DOHH2 (cell line): ENCODE data around the gene C19orf47.

Source experiments
- H3F3A ChIP-seq: fragments of 200-600 bp; sonication (generic), shearing (Covaris generic); 2 replicates; pipeline ENCODE4 v1.6.0; 2016; ENCODE audit warnings: antibody characterized with exemption, mild to moderate bottlenecking; ENCODE audit not compliant: control insufficient read depth, insufficient read depth
- H3K27ac ChIP-seq: fragments of 200-600 bp; sonication (generic); 2 replicates; pipeline ENCODE4 v1.5.1; 2014; ENCODE audit warnings: low read depth, mild to moderate bottlenecking, low read length, moderate library complexity
- H3K27me3 ChIP-seq: fragments of 200-600 bp; sonication (generic); 2 replicates; pipeline ENCODE4 v1.6.1; 2014; ENCODE audit warnings: mild to moderate bottlenecking, low read length, mixed read lengths; ENCODE audit not compliant: control insufficient read depth
- H3K36me3 ChIP-seq: fragments of 200-600 bp; sonication (generic); 2 replicates; pipeline ENCODE4 v1.6.1; 2014; ENCODE audit warnings: mild to moderate bottlenecking, low read length, moderate library complexity, mixed read lengths; ENCODE audit not compliant: control insufficient read depth
- H3K4me1 ChIP-seq: fragments of 200-600 bp; sonication (generic); 2 replicates; pipeline ENCODE4 v1.6.1; 2014; ENCODE audit warnings: mild to moderate bottlenecking, low read length, mixed read lengths; ENCODE audit not compliant: control insufficient read depth
- H3K4me2 ChIP-seq: fragments of 200-600 bp; sonication (generic); 2 replicates; pipeline ENCODE4 v1.6.0; 2014; ENCODE audit warnings: mild to moderate bottlenecking, low read length, moderate library complexity
- H3K4me3 ChIP-seq: fragments of 200-600 bp; sonication (generic); 2 replicates; pipeline ENCODE4 v1.5.1; 2014; ENCODE audit warnings: mild to moderate bottlenecking, low read length, mixed read lengths
- H3K79me2 ChIP-seq: fragments of 200-600 bp; sonication (generic); 2 replicates; pipeline ENCODE4 v1.6.1; 2014; ENCODE audit warnings: mild to moderate bottlenecking, low read length, mixed read lengths; ENCODE audit not compliant: control insufficient read depth
- H3K9me2 ChIP-seq: fragments of 200-600 bp; sonication (generic); replicated peaks from 2 replicates; pipeline ENCODE4 v1.6.1; 2014; ENCODE audit warnings: mild to moderate bottlenecking, low read length, mixed read lengths; ENCODE audit not compliant: control insufficient read depth
- H3K9me3 ChIP-seq: fragments of 200-600 bp; sonication (generic); 2 replicates; pipeline ENCODE4 v1.6.1; 2014; ENCODE audit warnings: antibody characterized with exemption, low read length, mixed read lengths; ENCODE audit not compliant: control insufficient read depth, insufficient read depth
- H4K20me1 ChIP-seq: fragments of 200-600 bp; sonication (generic); 2 replicates; pipeline ENCODE4 v1.6.0; 2014; ENCODE audit warnings: low read depth, mild to moderate bottlenecking, antibody characterized with exemption, low read length, moderate library complexity; ENCODE audit not compliant: control insufficient read depth, insufficient read depth
- EZH2phosphoT487 ChIP-seq: fragments of 200-600 bp; sonication (generic); IDR thresholded peaks from 2 replicates; pipeline ENCODE4 v1.6.1; 2017; ENCODE audit warnings: borderline replicate concordance, mild to moderate bottlenecking, antibody characterized with exemption, low read length, moderate library complexity, mixed read lengths
- TF ChIP-seq, protein P1 (sequence below): fragments of 200-600 bp; sonication (generic); IDR thresholded peaks from one replicate; pipeline ENCODE4 v1.5.1; 2014; ENCODE audit warnings: antibody characterized with exemption, mild to moderate bottlenecking, low read depth, low read length; ENCODE audit not compliant: poor library complexity, severe bottlenecking

The C19orf47 gene

DNA sequence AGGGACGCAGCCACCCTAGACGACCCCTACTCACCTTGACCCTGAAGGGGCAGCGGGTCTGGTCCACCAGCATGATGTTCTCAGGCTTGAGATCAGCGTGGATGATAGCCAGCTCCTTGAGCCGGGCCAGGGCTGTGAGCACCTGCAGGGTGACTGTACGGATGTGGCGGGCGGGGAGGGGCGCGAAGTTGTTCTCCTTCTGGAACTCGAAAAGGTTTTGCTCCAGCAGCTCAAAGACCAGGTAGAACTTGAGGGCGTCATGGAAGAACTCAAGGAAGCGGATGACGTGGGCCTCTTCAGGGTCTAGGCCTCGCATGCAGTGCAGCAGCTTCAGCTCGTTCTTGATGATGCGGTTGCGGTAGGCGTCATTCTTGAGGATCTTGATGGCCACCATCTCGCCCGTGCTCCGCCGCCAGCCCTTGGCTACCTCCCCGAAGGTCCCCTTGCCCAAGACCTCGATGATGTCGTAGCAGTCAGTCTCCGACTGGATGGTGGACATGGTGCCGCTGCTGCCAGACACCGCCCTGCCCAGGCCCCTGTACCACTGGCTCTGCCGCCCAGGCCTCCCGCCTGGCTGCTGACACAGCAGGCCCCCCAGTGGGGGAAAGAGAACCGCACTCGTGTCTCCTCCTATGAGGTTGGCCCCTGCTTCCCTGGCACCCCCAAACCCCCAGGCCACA is 41.3 kb upstream of the C19orf47 start:
- Histone ChIP-seq H4K20me1 (no peaks in the 10 kb centered on the region), H3K4me3 (no peak overlapping the region), H3F3A (no peaks in the 10 kb centered on the region), H3K27ac (no peak overlapping the region), H3K36me3 (no peaks in the 10 kb centered on the region), H3K4me2 (no peak overlapping the region), H3K9me2 (no peaks in the 10 kb centered on the region), H3K27me3 (no peaks in the 10 kb centered on the region), H3K4me1 (no peaks in the 10 kb centered on the region), H3K79me2 (no peaks in the 10 kb centered on the region), H3K9me3 (no peaks in the 10 kb centered on the region)
- TF ChIP-seq, protein P1, sequence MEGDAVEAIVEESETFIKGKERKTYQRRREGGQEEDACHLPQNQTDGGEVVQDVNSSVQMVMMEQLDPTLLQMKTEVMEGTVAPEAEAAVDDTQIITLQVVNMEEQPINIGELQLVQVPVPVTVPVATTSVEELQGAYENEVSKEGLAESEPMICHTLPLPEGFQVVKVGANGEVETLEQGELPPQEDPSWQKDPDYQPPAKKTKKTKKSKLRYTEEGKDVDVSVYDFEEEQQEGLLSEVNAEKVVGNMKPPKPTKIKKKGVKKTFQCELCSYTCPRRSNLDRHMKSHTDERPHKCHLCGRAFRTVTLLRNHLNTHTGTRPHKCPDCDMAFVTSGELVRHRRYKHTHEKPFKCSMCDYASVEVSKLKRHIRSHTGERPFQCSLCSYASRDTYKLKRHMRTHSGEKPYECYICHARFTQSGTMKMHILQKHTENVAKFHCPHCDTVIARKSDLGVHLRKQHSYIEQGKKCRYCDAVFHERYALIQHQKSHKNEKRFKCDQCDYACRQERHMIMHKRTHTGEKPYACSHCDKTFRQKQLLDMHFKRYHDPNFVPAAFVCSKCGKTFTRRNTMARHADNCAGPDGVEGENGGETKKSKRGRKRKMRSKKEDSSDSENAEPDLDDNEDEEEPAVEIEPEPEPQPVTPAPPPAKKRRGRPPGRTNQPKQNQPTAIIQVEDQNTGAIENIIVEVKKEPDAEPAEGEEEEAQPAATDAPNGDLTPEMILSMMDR: no peak
- TF ChIP-seq EZH2phosphoT487: no peak

DNA sequence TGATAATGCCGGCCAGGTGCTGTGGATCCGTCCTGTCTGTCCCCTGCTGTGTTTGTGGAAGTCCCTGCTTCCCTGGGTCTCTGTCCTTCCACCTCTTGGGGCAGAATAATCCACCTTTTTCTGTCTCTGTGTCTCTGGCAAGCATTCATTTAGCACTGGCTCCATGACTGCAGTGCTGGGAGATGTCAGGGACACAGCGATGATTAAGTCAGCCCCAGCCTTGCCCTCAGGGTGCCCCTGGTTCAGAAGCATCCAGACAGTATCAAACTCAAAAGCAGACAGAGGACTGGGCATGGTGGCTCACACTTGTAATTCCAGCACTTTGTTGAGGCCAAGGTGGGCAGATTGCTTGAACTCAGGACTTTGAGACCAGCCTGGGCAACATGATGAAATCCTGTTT is 40.3 kb upstream of the C19orf47 start:
- Histone ChIP-seq H3K9me2 (no peaks in the 10 kb centered on the region), H3K4me1 (no peaks in the 10 kb centered on the region), H3K27ac (no peak overlapping the region), H3K79me2 (no peaks in the 10 kb centered on the region), H4K20me1 (no peaks in the 10 kb centered on the region), H3K27me3 (no peaks in the 10 kb centered on the region), H3K4me3 (no peak overlapping the region), H3F3A (no peaks in the 10 kb centered on the region), H3K36me3 (no peaks in the 10 kb centered on the region), H3K4me2 (no peak overlapping the region), H3K9me3 (no peaks in the 10 kb centered on the region)
- no peak for TF ChIP-seq EZH2phosphoT487
- TF ChIP-seq, protein P1: no peak

DNA sequence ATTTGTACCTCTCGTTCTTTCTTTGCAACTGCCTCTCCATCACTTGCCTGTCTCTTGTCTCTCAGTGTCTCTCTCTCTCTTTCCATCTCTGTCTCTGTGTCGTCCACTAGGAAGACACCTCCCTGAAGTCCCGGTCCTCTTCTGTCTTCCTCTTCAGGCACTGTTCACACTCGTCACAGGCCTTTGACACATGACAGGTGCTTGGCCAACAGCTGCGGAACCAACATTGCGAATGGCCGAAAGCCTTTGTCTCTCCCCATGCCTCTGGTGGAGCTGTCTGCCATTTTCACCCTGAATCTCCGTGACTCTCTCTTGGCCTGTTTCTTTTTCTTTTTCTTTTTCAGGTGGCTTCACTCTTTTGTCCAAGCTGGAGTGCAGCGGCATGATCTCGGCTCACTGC is 39.0 kb upstream of the C19orf47 start:
- H3K36me3 ChIP-seq: no peaks in the 10 kb centered on the region
- H3K27me3 ChIP-seq: no peaks in the 10 kb centered on the region
- H3K79me2 ChIP-seq: no peaks in the 10 kb centered on the region
- no peaks in the 10 kb centered on the region for H4K20me1 ChIP-seq
- H3K9me2 ChIP-seq: no peaks in the 10 kb centered on the region
- TF ChIP-seq, protein P1: no peak
- TF ChIP-seq EZH2phosphoT487: no peak
- no peaks in the 10 kb centered on the region for H3F3A ChIP-seq
- no peaks in the 10 kb centered on the region for H3K9me3 ChIP-seq
- no peak overlapping the region for H3K4me3 ChIP-seq
- no peaks in the 10 kb centered on the region for H3K4me1 ChIP-seq
- H3K27ac ChIP-seq: no peak overlapping the region
- no peak overlapping the region for H3K4me2 ChIP-seq
